K562 (cell line): ENCODE measurements around the gene LENEP. TPM values are rescaled to one million over a fixed set of nuclear protein-coding genes. Genes with fewer than 3 reads are reported as not detected.

Experiments
- BACH1 ChIP-seq: fragments of 200-800 bp; sonication (Bioruptor generic); IDR thresholded peaks from 2 replicates; pipeline ENCODE4 v1.6.1; 2016; ENCODE audit warnings: missing genetic modification characterization, missing compliant biosample characterization
- CSDE1 ChIP-seq, 2 experiments: fragments of 450-650 bp; IDR thresholded peaks; 2 replicates each; pipeline ENCODE4 v1.6.1; 2016; ENCODE audit warnings: mild to moderate bottlenecking in 1 of 2
- ETV5 ChIP-seq: sonication (generic); formaldehyde crosslinking; IDR thresholded peaks from 2 replicates; pipeline ENCODE4 v1.4.0; 2020; ENCODE audit warnings: low read depth, mild to moderate bottlenecking, missing genetic modification reagents
- GABPA ChIP-seq: fragments of 200-800 bp; sonication (Bioruptor generic); conservative IDR thresholded peaks from 2 replicates; pipeline ENCODE4 v1.6.1; 2016; ENCODE audit warnings: low read depth, missing genetic modification characterization, missing compliant biosample characterization
- LCOR ChIP-seq: sonication (generic); formaldehyde crosslinking; IDR thresholded peaks from 2 replicates; pipeline ENCODE4 v1.8.0; 2022; ENCODE audit warnings: mild to moderate bottlenecking, missing genetic modification reagents
- NRF1 ChIP-seq, 2 experiments: fragments of 450-650 bp; IDR thresholded peaks in 1 of 2; conservative IDR thresholded peaks in 1 of 2; 2 replicates each; pipeline ENCODE4 v1.6.1; 2014; ENCODE audit warnings: mild to moderate bottlenecking in 2 of 2
- PKNOX1 ChIP-seq: fragments of 450-650 bp; IDR thresholded peaks from 2 replicates; pipeline ENCODE4 v1.6.1; 2016
- RREB1 ChIP-seq: fragments of 250-450 bp; sonication (Bioruptor Pico); IDR thresholded peaks from 2 replicates; pipeline ENCODE4 v1.4.0; 2020
- SPI1 ChIP-seq: IDR thresholded peaks from 2 replicates; pipeline ENCODE4 v1.6.1; 2011; ENCODE audit warnings: low read depth, low read length, control low read depth, borderline replicate concordance
- ZNF449 ChIP-seq: fragments of 250-450 bp; sonication (Bioruptor Pico); IDR thresholded peaks from 2 replicates; pipeline ENCODE4 v1.8.0; 2022; ENCODE audit warnings: moderate library complexity, mild to moderate bottlenecking, inconsistent platforms
- ZNF75A ChIP-seq: fragments of 450-650 bp; formaldehyde crosslinking; IDR thresholded peaks from 2 replicates; pipeline ENCODE4 v1.4.0; 2020; ENCODE audit warnings: mild to moderate bottlenecking
- polyA plus RNA-seq, 8 experiments: library from polyadenylated mRNA; depleted of rRNA in 4 of 8; stranded (reverse) in 5 of 8; unstranded in 3 of 8; fragments of >200 nt; fragmentation: Nextera tagmentation in 2 of 8; fragmentation: Illumina TruSeq in 1 of 8; extraction: Ambion mirVana in 2 of 8; extraction: Trizol in 1 of 8; gene quantifications; 2 replicates each; pipeline versions ENCODE4 v1.2.1 to v1.2.3, GENCODE V29; 2011 to 2014; ENCODE audit warnings: inconsistent platforms in 1 of 8, missing spikeins in 1 of 8
- total RNA-seq, 7 experiments: library from RNA; depleted of rRNA in 6 of 7; stranded (reverse); fragments of >200 nt in 6 of 7; fragmentation: Illumina TruSeq in 2 of 7; extraction: Trizol in 2 of 7; gene quantifications; 2 replicates each; pipeline versions ENCODE4 v1.2.1 to v1.2.3, GENCODE V29; 2011 to 2021; ENCODE audit warnings: low replicate concordance in 1 of 7

The LENEP gene
- total and polyA plus RNA-seq, 9 of the 15 experiments (the other 6 are each of a cell fraction or from before 2014, with no cell fraction given): 0.23 to 0.87 (median 0.67) TPM; not detected in 5

- TF ChIP-seq ZNF449: no peak
- peak; percentile 63 for TF ChIP-seq GABPA
- TF ChIP-seq ETV5 (CRISPR knock-in tag): 0 out of 2 replicates have a peak, but pooled peaks have one; percentile 39
- TF ChIP-seq RREB1 (CRISPR knock-in tag): peak; percentile 69; the same call in 1 of the 2 replicates
- no peak for TF ChIP-seq ZNF75A (CRISPR knock-in tag)
- TF ChIP-seq NRF1 (conservative IDR thresholded peaks at IDR 0.05 in 1 of 2, IDR thresholded peaks at IDR 0.05 in 1 of 2): peak; percentile 15 to 25; a peak in 1 of 4 replicates
- 0 out of 2 replicates have a peak, but pooled peaks have one; percentile 24 for TF ChIP-seq BACH1 (tag)
- 0 out of 2 replicates have a peak, but pooled peaks have one; percentile 20 for TF ChIP-seq LCOR (CRISPR knock-in tag)
- TF ChIP-seq SPI1: peak; percentile 87; the same call in 1 of the 2 replicates
- 0 out of 2 replicates have a peak, but pooled peaks have one; percentile 21 for TF ChIP-seq PKNOX1
- TF ChIP-seq CSDE1 (IDR thresholded peaks at IDR 0.05): peak in 1 of 2 experiments; percentile 67; a peak in 1 of 4 replicates
These were observed 38.2 kb upstream of the LENEP start (continued) for GRCh38 chr1:154955039-154955717.
